Ureter (tissue), 1 donor: Measurements from ENCODE around the gene DMTF1. TPM values are rescaled to one million over a fixed set of nuclear protein-coding genes. Genes with fewer than 3 reads are reported as not detected.
"Not testable (repeated sequence)": the region's sequence is repeated elsewhere in the genome, so short reads cannot be mapped to it uniquely, and the experiment has no call there.

Source experiments
- DNase-seq: peaks from one replicate; pipeline ENCODE4 v3.0.0-alpha.2; 2020; ENCODE audit warnings: low spot score
- total RNA-seq: library from RNA; stranded (reverse); gene quantifications from one replicate; pipeline ENCODE4 v1.2.4, GENCODE V29; 2023
- donor health status: DM: yes; HTN: yes; CAD: no.

Gene DMTF1
- total RNA-seq: 92.4 TPM

DNA sequence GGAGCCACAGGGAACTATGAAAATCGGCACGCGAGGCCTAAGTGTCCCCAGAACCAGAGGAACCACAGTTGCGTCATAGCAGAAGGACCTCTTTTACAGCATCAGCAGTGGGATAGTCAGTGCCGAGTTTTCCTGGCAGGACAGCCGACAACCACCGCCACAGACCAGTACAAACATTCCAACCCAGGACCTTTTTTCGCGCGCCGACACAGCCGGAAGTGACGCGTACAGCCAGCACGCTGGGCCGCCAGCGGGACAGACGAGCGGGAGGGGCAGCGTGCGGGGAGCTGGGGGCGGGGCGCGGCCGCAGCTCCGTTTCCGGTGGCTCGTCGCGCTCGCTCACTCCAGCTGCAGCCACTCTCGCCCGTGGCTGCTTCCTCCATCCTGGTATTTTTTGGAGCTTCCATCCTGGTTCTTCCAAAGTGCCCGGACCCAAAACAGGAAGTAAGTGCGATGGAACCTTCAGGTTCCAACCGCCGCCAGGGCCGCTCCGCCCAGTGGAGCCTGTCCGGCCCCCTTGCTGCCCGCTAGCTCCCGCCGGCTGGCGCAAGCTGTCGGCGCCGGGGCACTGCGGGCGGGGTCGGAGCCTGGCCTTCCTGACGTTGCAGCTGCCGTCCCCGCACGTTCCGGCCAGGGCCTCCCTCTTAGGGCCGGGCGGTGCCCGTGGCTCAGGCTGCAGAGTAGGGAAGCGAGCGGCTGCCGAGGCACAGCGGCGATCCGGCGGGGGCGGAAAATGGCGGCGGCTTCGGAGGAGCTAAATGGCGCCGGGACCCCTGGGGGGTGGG is at the start of gene DMTF1:
Gene DMTF1 (plus strand): TSS at position 342 of the 785 bp plus-strand sequence. CDS start 12,489 bp downstream, outside the sequence.
- DNase-seq: peak; percentile 95

GRCh38 chr7:87105401-87105800 is 46.9 kb upstream of the DMTF1 start:
- no peak for DNase-seq

DNA sequence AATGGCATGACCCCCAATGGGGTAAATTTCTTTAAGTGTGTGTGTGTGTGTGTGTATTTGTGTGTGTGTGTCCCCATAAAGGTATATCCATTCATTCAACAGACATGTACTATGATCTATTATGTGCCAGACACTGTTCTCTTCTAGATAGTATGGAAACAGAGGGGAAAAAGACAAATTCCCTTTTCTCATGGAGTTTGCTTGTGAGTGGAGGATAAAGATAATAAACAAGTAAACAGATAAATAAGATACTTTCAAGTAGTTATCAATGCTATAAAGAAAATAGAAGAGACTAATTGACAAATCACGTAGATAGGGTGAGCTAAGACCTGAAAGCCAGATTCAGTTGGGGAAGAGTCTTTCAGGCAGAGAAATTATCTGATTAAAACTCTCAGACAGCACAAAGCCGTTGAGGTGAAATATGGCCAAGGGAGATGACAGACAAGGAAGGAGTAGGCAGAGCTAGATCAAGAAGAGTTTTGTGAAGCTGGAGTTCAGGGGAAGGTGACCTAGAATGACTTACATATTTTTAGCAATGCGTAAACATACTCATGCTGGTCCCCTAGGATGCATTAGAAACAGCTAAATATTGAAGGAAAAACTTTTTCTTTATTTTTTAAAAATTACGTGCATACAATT is 45.2 kb upstream of the DMTF1 start:
- DNase-seq: no peak

DNA sequence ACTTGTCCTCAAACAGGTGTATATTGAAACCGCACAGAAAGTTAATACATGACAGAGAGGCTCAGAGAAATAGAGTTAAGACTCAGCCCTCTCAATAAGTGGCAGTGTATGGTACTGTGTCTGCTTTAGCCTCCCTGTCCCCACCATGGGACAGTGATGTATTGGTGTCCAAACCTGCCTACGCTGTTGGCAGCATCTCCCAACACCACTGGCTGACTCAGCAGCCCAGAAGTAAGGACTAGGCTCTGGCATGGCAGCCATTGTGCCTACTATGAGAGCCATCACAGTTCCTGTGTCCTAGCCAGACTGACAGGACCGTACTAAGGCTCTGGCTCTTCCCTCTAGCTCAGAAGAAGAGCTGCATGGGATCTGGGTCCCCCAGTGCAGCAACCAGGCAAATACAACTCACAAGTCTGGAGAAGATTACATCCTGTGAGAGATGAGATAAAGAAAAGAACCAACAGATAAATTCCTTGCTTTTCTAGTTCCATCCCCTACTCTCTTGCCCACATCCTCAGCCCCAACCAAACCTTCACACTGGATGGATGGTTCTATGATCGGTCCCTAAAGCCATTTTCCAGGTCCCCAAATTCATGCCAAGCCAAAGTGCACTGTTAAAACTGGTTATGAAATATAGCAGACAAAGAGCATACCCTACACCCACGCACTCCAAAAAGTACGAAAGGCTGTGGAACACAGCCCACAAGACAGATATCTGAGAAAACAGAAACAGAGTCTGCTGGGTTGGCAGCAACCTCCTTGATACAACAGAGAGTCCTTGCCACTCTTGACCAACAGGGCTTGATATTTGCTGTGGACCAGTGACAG is 44.1 kb upstream of the DMTF1 start:
- no peak for DNase-seq

DNA sequence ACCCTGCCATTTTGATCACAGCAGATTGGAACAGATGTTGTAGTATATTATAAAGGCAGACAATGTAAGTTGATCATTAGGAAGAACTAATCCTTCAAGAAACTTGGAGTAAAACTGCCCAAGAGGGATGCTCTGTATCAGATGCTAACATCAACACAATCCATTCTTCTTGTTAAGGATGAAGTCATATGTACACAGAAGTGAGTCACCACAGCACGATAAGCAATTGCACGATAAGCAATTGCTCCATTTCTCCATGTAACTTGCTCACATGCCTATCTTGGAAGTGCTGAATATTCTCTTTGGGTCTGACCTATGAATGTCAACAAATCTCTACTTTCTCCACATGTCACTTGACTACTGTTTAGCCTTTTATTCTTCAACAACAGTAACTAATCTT is 41.5 kb upstream of the DMTF1 start:
- DNase-seq: no peak

GRCh38 chr7:87111877-87112276 is 40.4 kb upstream of the DMTF1 start:
- no peak for DNase-seq

- DNase-seq: no peak
Observed at GRCh38 chr7:87113077-87113476, 39.2 kb upstream of the DMTF1 start.

DNA sequence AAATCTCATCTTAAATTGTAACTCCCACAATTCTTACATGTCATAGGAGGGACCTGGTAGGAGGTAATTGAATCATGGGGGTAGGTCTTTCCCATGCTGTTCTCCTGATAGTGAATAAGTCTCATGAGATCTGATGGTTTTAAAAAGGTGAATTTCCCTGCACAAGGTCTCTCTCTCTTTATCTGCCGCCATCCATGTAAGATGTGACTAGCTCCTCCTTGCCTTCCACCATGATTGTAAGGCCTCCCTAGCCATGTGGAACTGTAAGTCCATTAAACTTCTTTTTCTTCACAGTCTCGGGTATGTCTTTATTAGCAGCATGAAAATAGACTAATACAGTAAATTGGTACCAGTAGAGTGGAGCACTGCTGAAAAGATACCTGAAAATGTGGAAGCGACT is 38.3 kb upstream of the DMTF1 start:
- DNase-seq: not testable (repeated sequence)

DNA sequence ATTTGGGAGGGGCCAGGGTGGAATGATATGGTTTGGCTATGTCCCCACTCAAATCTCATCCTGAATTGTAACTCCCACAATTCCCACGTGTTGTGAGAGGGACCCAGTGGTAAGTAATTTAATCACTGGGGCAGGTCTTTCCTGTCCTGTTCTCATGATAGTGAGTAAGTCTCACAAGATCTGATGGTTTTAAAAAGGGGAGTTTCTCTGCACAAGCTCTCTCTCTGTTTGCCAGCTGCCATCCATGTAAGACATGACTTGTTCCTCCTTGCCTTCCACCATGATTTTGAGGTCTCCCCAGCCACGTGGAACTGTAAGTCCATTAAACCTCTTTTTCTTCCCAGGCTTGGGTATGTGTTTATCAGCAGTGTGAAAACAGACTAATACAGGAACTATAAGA is 36.5 kb upstream of the DMTF1 start:
- not testable (repeated sequence) for DNase-seq

DNA sequence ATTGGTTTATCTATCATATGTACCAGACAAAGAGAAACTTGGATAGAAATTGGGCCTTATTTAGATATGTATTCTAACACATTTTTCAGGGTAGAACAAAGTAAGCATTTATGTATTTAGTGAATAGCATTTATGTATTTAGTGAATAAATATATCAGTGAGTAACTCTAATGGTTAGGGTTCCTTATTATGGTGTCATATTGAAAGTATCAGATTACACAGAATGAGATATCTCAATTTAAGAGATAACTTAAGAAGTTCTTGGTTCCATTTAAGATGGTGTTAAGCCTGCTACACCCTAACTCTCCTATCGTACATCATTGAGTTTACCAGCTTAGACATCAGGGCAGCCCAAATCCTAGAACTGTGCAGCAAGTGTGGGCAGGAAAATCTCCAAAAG is 35.9 kb upstream of the DMTF1 start:
- DNase-seq: no peak

- no peak for DNase-seq
Observed at GRCh38 chr7:87119581-87119980, 32.7 kb upstream of the DMTF1 start.

GRCh38 chr7:87123105-87123504 is 29.1 kb upstream of the DMTF1 start:
- no peak for DNase-seq

DNA sequence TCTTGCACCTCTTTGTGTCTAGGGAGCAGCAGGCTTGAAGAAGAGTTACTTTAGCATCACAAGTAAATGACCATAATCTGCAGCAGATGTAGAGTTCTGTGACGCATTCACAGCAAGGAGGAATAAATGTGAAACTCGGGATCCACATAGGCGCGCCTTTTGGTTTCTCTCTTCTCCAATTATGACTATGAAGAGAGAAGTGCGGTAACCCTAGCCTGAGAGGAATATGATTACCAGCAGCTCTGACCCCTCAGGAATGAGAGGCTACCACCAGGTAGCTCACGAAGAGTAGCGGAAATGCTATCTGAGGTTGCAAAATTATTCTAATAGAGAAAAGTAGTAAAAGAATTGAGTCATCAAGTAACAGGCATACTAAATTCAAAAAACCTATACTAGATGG is 25.2 kb upstream of the DMTF1 start:
- DNase-seq: no peak

DNA sequence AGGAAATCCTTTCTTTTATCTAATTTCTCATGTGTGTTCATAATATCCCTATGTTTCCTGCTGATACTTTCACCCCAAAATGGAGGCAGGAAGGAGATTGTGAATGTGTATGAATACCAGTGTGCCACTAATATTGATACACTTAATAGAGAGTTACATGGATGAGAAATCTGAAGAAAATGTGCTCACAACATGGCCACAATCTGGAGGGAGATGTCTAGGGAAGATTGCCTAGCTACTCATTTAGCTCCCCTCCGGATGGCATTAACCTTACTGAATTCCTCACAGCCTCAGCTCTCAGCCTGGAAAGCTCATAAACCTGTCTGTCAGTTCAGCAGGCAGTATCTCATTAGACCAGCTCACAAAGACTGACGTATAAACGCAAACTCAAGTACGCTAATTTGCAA is 23.4 kb upstream of the DMTF1 start:
- no peak for DNase-seq

DNA sequence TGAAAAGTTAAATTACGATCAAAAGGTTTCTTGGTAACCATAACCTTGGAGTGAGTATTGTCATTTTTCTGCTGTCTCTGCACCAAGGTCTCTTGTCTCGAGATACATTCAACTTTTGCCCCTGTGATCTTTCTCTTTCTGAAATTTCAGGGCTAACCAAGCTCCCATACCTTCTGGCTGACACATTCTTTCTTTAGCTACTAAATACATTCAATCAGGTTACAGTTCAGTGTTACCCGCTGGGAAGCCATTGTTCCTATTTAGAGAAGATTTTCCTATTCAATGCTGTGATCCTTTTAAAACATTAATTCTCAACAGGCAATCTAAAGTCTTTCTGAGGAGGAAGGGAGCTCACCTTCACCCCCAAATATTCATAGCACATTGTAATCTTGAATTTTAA is 22.9 kb upstream of the DMTF1 start:
- no peak for DNase-seq

GRCh38 chr7:87129848-87130247 is 22.4 kb upstream of the DMTF1 start:
- DNase-seq: no peak

GRCh38 chr7:87131771-87132170 is 20.5 kb upstream of the DMTF1 start:
- DNase-seq: no peak

- no peak for DNase-seq
Observed at GRCh38 chr7:87137271-87137670, 15.0 kb upstream of the DMTF1 start.

- no peak for DNase-seq
Observed at GRCh38 chr7:87139514-87139913, 12.7 kb upstream of the DMTF1 start.

GRCh38 chr7:87140271-87140748 is 11.9 kb upstream of the DMTF1 start:
- no peak for DNase-seq

GRCh38 chr7:87144173-87144657 is 8.0 kb upstream of the DMTF1 start:
- no peak for DNase-seq

- DNase-seq: peak; percentile 41
Observed at GRCh38 chr7:87146740-87147386, 5.4 kb upstream of the DMTF1 start.
